HG03565 (cell line): Measurements from ENCODE around the gene ITK.
"Not testable (repeated sequence)": the region's sequence is repeated elsewhere in the genome, so short reads cannot be mapped to it uniquely, and the experiment has no call there.

ENCODE experiments used
- ATAC-seq: cut with Tn5 transposase; IDR thresholded peaks from one replicate; pipeline ENCODE4 v1.9.1; 2021; ENCODE audit warnings: mild to moderate bottlenecking, moderate library complexity; ENCODE audit not compliant: unreplicated experiment

Gene ITK

GRCh38 chr5:157205708-157206107, 25.1 kb downstream of the ITK start:
- ATAC-seq, result no peak

GRCh38 chr5:157210652-157211051, 30.0 kb downstream of the ITK start:
- not testable (repeated sequence) for ATAC-seq

GRCh38 chr5:157212307-157212706, 31.7 kb downstream of the ITK start:
- ATAC-seq, result no peak

- no peak for ATAC-seq
Observed at GRCh38 chr5:157213527-157214243, 33.0 kb downstream of the ITK start.

GRCh38 chr5:157214415-157214814, 33.8 kb downstream of the ITK start:
- no peak for ATAC-seq

- peak; percentile 26 for ATAC-seq
Observed at GRCh38 chr5:157214861-157215513, 34.3 kb downstream of the ITK start.

GRCh38 chr5:157215514-157216167, 35.0 kb downstream of the ITK start:
- ATAC-seq, result no peak

- no peak for ATAC-seq
Observed at GRCh38 chr5:157216391-157217142, 35.9 kb downstream of the ITK start.

- ATAC-seq, result no peak
Observed at GRCh38 chr5:157217289-157218024, 36.8 kb downstream of the ITK start.

- peak; percentile 52 for ATAC-seq
Observed at GRCh38 chr5:157219491-157220271, 39.0 kb downstream of the ITK start.

GRCh38 chr5:157221959-157222358, 41.3 kb downstream of the ITK start:
- no peak for ATAC-seq

- peak; percentile 28 for ATAC-seq
Observed at GRCh38 chr5:157222506-157223230, 42.0 kb downstream of the ITK start.

GRCh38 chr5:157225469-157226422, 45.1 kb downstream of the ITK start:
- ATAC-seq, result no peak

GRCh38 chr5:157230610-157231009, 50.0 kb downstream of the ITK start:
- no peak for ATAC-seq

- no peak for ATAC-seq
Observed at GRCh38 chr5:157232706-157233105, 52.1 kb downstream of the ITK start.

GRCh38 chr5:157233515-157233914, 52.9 kb downstream of the ITK start:
- ATAC-seq, result no peak

GRCh38 chr5:157236423-157236822, 55.8 kb downstream of the ITK start:
- no peak for ATAC-seq

GRCh38 chr5:157241483-157241882, 60.8 kb downstream of the ITK start:
- no peak for ATAC-seq
